ENCODE results near the gene PGRMC2. TPM values are rescaled to one million over a fixed set of nuclear protein-coding genes. Genes with fewer than 3 reads are reported as not detected.

The PGRMC2 gene
- polyA plus RNA-seq, 4 donors = 102 to 123 (median 113) TPM

DNA sequence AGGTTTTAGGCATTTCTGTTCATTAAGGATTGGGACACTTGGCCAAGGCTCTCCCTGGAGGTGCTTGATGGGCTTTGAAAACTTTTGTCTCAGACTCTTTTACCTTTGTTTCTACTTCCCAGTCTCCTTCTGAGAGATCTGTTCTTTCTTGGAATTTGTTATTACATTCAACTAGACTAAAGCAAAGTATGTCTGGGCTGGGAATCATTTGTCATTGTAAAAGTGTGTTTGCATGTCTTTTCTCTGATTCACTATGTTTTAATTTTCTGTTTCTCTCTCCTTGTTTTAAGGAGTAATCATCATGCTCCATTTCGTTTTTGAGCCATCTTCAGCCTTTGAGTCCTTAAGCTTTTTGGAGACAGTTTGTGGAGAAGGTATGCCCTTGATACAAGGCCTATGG, 12.2 kb upstream of the PGRMC2 start:
- DNase-seq (ENCODE audit: low read depth in 4 of 4, low spot score in 2 of 4) = no peak

GRCh38 chr4:128298852-128299251, 11.2 kb upstream of the PGRMC2 start:
- DNase-seq (ENCODE audit: low read depth in 4 of 4, low spot score in 2 of 4) = no peak

- DNase-seq (ENCODE audit: low read depth in 4 of 4, low spot score in 2 of 4) = no peak
Measured at GRCh38 chr4:128298146-128298758, 10.6 kb upstream of the PGRMC2 start.

DNA sequence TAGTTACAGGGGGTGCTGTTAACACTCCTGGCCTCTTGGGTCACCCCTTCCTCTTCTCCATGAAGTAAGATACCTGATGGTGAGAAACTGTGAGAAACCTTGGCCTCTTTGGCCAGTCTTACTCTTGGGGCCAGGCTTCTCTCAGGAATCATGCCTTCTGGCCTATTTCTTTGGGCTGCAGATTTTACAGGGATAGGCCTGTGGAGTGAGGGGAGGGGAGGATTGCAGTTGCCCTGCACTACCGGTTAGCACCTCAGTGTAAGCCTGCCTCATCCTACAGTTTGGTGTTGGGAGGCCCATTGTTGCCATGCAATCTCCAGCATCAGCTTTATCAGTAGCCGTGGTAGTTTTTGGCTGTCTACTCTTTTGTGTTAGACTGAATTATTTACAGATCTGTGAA, 7.6 kb upstream of the PGRMC2 start:
- DNase-seq (ENCODE audit: low read depth in 4 of 4, low spot score in 2 of 4) = no peak

DNA sequence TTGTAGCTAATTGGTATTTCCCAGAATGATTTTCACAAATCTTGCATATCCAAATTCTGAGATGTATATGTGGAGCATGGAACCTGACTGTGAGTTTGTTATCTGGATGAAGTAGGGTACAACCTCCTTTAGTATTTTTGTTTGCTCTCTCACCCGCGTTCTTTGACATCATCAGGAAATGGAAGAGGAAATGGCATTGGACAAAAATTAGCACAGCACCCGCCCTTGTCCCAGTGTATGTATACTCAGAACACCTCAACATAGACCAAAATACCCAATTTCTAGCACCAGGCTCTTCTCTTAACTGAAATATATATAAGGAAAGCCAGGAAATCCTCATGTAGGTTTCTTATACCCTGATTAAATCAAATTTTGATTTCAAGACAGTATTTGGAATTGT, 6.9 kb upstream of the PGRMC2 start:
- no peak for DNase-seq (ENCODE audit: low read depth in 4 of 4, low spot score in 2 of 4)

GRCh38 chr4:128292349-128292748, 4.7 kb upstream of the PGRMC2 start:
- no peak for DNase-seq (ENCODE audit: low read depth in 4 of 4, low spot score in 2 of 4)

GRCh38 chr4:128291096-128291495, 3.5 kb upstream of the PGRMC2 start:
- DNase-seq (ENCODE audit: low read depth in 4 of 4, low spot score in 2 of 4) = no peak

GRCh38 chr4:128290526-128290925, 2.9 kb upstream of the PGRMC2 start:
- no peak for DNase-seq (ENCODE audit: low read depth in 4 of 4, low spot score in 2 of 4)

DNA sequence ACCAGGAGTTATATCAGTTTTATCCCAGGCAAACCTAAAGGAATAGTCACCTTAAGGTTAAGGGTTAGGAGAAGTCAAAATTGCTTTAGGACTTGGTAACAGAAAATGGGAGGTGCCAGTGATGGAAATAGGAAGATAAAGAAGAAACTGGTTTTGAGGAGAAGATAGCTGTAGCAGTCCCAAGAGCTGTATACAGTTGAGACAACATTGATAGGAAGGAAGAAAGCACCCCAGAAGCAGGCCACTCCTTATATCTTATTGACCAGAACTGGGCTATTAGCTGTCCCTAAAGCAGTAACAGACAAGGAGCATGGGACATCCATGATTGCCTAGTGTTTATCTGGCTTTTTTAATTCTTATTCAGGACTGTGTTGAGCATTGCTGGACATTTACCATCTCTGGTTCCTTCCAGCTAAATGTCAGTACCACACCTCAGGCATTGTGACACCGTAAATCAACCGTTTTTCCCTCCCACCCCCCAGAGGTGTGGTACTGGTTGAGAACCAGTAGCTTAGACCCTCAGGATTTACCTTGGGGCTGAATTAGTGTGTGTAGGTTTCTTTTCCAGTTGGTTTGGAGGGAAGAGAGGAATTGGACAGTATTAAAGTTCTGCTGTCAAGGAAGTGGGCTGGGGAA, 2.0 kb upstream of the PGRMC2 start:
- no peak for DNase-seq (ENCODE audit: low read depth in 4 of 4, low spot score in 2 of 4)

- DNase-seq (ENCODE audit: low read depth in 4 of 4, low spot score in 2 of 4) = peak; percentile 24 to 79 (median 42)
Measured at GRCh38 chr4:128288689-128289106, 1.1 kb upstream of the PGRMC2 start.

GRCh38 chr4:128287871-128288688, 467 bp upstream of the PGRMC2 start:
- peak; percentile 94 to 99 (median 98) for DNase-seq (ENCODE audit: low read depth in 4 of 4, low spot score in 2 of 4)

GRCh38 chr4:128286474-128287058, 1.0 kb downstream of the PGRMC2 start:
- DNase-seq (ENCODE audit: low read depth in 4 of 4, low spot score in 2 of 4) = peak in 3 of 4 donors; percentile 27 to 39 (median 32)

DNA sequence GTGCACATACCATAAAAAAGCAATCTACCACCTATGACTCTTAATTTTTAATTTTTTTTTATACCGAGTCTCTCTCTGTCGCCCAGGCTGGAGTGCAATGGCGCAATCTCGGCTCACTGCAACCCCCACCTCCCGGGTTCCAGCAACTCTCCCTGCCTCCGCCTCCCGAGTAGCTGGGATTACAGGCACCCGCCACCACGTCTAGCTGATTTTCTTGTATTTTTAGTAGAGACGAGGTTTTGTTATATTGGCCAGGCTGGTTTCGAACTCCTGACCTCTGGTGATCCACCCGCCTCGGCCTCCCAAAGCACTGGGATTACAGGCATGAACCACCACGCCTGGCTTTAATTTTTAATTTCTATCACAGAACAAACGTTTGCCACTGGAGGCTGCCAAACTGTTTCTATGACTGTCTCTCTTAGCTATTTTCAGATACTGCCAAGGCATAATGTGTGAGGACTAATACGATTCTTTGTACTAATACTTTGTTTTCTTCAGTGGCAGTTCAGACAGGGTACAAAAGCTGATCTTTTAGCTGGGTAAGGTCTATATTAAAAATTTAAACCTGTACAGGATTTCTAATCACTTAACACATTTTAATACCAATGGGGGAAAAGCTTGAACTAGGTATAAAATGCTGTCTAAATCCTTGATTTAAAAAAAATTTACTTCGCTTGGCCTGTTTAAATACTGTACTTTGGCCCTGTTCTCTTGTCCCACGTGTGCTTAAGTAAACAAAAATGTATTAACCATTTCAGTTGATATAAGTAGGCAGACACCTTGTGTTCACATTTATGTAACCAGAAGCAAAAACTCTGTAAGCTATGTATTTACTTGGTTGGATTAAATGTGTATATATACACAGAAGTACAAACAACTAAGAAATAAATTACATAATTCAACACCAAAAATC, 2.3 kb downstream of the PGRMC2 start:
- DNase-seq (ENCODE audit: low read depth in 4 of 4, low spot score in 2 of 4) = no peak

GRCh38 chr4:128284317-128284716, 3.3 kb downstream of the PGRMC2 start:
- no peak for DNase-seq (ENCODE audit: low read depth in 4 of 4, low spot score in 2 of 4)

GRCh38 chr4:128283071-128283470, 4.5 kb downstream of the PGRMC2 start:
- DNase-seq (ENCODE audit: low read depth in 4 of 4, low spot score in 2 of 4) = no peak

DNA sequence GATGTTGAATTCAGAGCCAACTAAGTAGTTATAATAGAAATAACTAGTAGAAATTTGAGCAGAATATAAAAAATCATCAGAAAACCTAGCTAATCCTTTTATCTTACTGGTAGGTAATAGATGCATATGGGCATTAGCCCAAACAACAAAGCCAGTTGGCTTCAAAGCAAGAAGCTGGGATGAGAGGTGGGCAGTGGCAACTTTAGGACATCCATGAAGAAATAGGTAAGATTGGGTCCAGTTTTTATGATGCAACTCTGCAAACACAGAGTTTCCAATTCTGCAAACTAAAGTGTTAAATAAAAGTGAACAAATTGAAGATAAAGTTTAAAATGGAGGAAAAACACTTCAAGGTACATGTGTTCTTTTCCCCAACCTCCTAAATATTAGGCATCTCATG, 5.1 kb downstream of the PGRMC2 start:
- DNase-seq (ENCODE audit: low read depth in 4 of 4, low spot score in 2 of 4) = no peak

GRCh38 chr4:128281354-128281753, 6.3 kb downstream of the PGRMC2 start:
- DNase-seq (ENCODE audit: low read depth in 4 of 4, low spot score in 2 of 4) = no peak

DNA sequence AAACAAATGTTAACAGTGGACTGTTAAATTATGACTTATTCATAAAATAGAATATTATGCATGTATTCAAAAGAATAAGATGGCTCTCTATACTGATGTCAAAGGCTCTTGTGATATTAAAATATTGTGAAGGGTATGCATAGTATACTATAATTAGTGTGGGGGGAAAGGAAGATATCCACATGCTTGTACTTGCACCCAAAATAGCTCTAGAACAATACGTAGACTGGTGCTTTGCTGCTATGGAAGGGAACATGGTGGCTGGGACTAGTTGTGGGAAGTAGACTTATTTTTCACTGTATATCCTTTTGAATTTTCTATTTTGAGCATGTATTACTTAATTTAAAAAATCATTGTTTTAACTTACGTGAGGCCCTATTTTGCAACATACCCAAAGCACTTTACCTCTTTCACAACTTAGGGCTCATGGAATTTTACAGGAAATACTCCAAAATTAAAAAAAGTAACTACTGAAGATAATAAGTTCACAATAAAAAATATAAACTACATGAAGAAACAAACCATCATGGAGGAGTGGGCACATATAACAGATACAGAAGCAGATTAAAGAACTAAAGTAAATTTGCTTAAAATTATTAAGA, 7.9 kb downstream of the PGRMC2 start:
- DNase-seq (ENCODE audit: low read depth in 4 of 4, low spot score in 2 of 4) = no peak

- no peak for DNase-seq (ENCODE audit: low read depth in 4 of 4, low spot score in 2 of 4)
Measured at GRCh38 chr4:128277856-128278255, 9.8 kb downstream of the PGRMC2 start.

GRCh38 chr4:128275346-128275745, 12.3 kb downstream of the PGRMC2 start:
- no peak for DNase-seq (ENCODE audit: low read depth in 4 of 4, low spot score in 2 of 4)

All from left renal cortex interstitium (tissue), 4 donors.